HepG2 (cell line): Measurements from ENCODE around the gene FMNL1. TPM values are rescaled to one million over a fixed set of nuclear protein-coding genes. Genes with fewer than 3 reads are reported as not detected.

Source experiments
- AKNA ChIP-seq: sonication (generic); formaldehyde crosslinking; IDR thresholded peaks from 2 replicates; pipeline ENCODE4 v1.4.0; 2020; ENCODE audit warnings: missing genetic modification reagents, borderline replicate concordance
- ARID3A ChIP-seq: IDR thresholded peaks from 2 replicates; pipeline ENCODE4 v1.6.1; 2012; ENCODE audit warnings: low read depth, low read length, improper control_type of control experiment
- CCAR2 ChIP-seq: fragments of 200-400 bp; formaldehyde crosslinking; optimal IDR thresholded peaks from 2 replicates; pipeline ENCODE3; 2018; ENCODE audit warnings: low read depth, mild to moderate bottlenecking, low read length, moderate library complexity
- ELF1 ChIP-seq: sonication (generic); formaldehyde crosslinking; IDR thresholded peaks from 2 replicates; pipeline ENCODE4 v1.4.0; 2020; ENCODE audit warnings: missing genetic modification reagents
- HMG20B ChIP-seq: conservative IDR thresholded peaks from 2 replicates; pipeline ENCODE4 v1.6.1; 2016; ENCODE audit warnings: missing genetic modification reagents, missing compliant biosample characterization
- MXD3 ChIP-seq: IDR thresholded peaks from 2 replicates; pipeline ENCODE4 v1.6.1; 2016; ENCODE audit warnings: mild to moderate bottlenecking, missing biosample characterization, missing genetic modification reagents
- NFYC ChIP-seq: IDR thresholded peaks from 2 replicates; pipeline ENCODE4 v1.6.1; 2016; ENCODE audit warnings: missing genetic modification reagents, missing compliant biosample characterization
- POGK ChIP-seq: sonication (generic); formaldehyde crosslinking; conservative IDR thresholded peaks from 2 replicates; pipeline ENCODE4 v1.8.0; 2022; ENCODE audit warnings: mild to moderate bottlenecking, moderate library complexity, missing genetic modification reagents
- PRPF4 ChIP-seq: fragments of 200-400 bp; formaldehyde crosslinking; IDR thresholded peaks from 2 replicates; pipeline ENCODE4 v1.6.1; 2016; ENCODE audit warnings: low read length, low read depth; ENCODE audit not compliant: poor library complexity, severe bottlenecking
- SP140L ChIP-seq: sonication (generic); formaldehyde crosslinking; IDR thresholded peaks from 2 replicates; pipeline ENCODE4 v1.4.0; 2020; ENCODE audit warnings: missing genetic modification reagents, borderline replicate concordance
- SSRP1 ChIP-seq: IDR thresholded peaks from 2 replicates; pipeline ENCODE4 v1.6.1; 2016; ENCODE audit warnings: control low read depth
- ZNF513 ChIP-seq: sonication (generic); formaldehyde crosslinking; conservative IDR thresholded peaks from 2 replicates; pipeline ENCODE4 v1.5.0; 2020; ENCODE audit warnings: missing genetic modification reagents
- ZNF549 ChIP-seq: sonication (generic); formaldehyde crosslinking; IDR thresholded peaks from 2 replicates; pipeline ENCODE4 v1.5.0; 2020; ENCODE audit warnings: missing genetic modification reagents
- ZNF678 ChIP-seq: sonication (generic); formaldehyde crosslinking; IDR thresholded peaks from 2 replicates; pipeline ENCODE4 v1.4.0; 2020; ENCODE audit warnings: mild to moderate bottlenecking, missing genetic modification reagents
- ZNF703 ChIP-seq: sonication (generic); formaldehyde crosslinking; IDR thresholded peaks from 2 replicates; pipeline ENCODE4 v1.5.1; 2020; ENCODE audit warnings: missing genetic modification reagents, mild to moderate bottlenecking, moderate library complexity, borderline replicate concordance
- ZNF773 ChIP-seq: sonication (generic); formaldehyde crosslinking; IDR thresholded peaks from 2 replicates; pipeline ENCODE4 v1.4.0; 2020; ENCODE audit warnings: missing genetic modification reagents, borderline replicate concordance
- polyA plus RNA-seq, 8 experiments: library from polyadenylated mRNA; depleted of rRNA in 3 of 8; stranded (reverse) in 7 of 8; unstranded in 1 of 8; fragments of >200 nt; fragmentation: Illumina TruSeq in 4 of 8; extraction: Trizol in 4 of 8; gene quantifications; 2 replicates each; pipeline versions ENCODE4 v1.2.1 to v1.2.3, GENCODE V29; 2011 to 2016; ENCODE audit warnings: low read depth in 4 of 8, missing spikeins in 1 of 8, mixed read lengths in 1 of 8; ENCODE audit not compliant: insufficient read depth in 1 of 8
- total RNA-seq, 5 experiments: library from RNA; depleted of rRNA; stranded (reverse); fragments of >200 nt; fragmentation: Illumina TruSeq; extraction: Trizol; gene quantifications; 2 replicates each; pipeline ENCODE4 v1.2.3, GENCODE V29; 2016; ENCODE audit warnings: low read depth in 1 of 5
- TF ChIP-seq, protein P1 (sequence below): sonication (generic); IDR thresholded peaks from 2 replicates; pipeline ENCODE4 v1.6.1; 2016; ENCODE audit warnings: low read depth, borderline replicate concordance

The FMNL1 gene
- total and polyA plus RNA-seq, 2 of the 13 experiments (the other 11 are each of a cell fraction or from before 2014, with no cell fraction given): 0.53 to 0.70 TPM

DNA sequence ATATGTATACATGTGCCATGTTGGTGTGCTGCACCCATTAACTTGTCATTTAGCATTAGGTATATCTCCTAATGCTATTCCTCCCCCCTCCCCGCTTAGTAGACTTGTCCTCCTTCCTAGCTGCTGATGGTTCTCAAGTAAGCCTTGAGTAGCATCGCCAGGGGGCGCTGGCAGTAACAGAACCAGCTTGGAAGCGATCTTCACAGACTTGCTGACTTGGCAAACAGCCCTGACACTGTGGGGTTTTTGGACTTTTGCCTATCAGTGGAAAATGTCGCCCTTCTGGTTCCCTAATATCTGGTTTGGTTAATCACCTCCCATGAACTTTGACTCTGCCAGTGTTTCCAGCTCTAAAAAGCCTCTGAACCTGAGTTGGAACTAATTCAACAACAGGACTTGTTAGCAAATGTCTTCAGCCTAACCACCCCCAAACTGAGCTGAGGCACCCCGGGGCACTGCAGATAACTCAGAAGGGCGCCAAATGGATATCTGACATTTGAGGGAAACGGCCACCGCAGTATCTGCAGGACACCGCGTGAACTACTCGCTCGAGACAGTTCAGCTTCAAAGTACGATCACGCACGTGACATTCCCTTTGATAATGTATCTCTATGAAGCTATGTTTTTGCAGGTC, 55.6 kb downstream of the FMNL1 start (continued):
- no peak for TF ChIP-seq CCAR2
- TF ChIP-seq, protein P1, sequence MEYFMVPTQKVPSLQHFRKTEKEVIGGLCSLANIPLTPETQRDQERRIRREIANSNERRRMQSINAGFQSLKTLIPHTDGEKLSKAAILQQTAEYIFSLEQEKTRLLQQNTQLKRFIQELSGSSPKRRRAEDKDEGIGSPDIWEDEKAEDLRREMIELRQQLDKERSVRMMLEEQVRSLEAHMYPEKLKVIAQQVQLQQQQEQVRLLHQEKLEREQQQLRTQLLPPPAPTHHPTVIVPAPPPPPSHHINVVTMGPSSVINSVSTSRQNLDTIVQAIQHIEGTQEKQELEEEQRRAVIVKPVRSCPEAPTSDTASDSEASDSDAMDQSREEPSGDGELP: no peak
- TF ChIP-seq PRPF4: no peak
- no peak for TF ChIP-seq POGK (CRISPR knock-in tag)
- no peak for TF ChIP-seq MXD3 (CRISPR knock-in tag)
- no peak for TF ChIP-seq ARID3A
- peak; percentile 89 for TF ChIP-seq SSRP1 (CRISPR knock-in tag)
- no peak for TF ChIP-seq NFYC (CRISPR knock-in tag)
- no peak for TF ChIP-seq AKNA (CRISPR knock-in tag)
- 0 out of 2 replicates have a peak, but pooled peaks have one; percentile 22 for TF ChIP-seq ELF1 (CRISPR knock-in tag)
- TF ChIP-seq SP140L: no peak
- TF ChIP-seq ZNF703 (CRISPR knock-in tag): no peak
- 0 out of 2 replicates have a peak, but pooled peaks have one; percentile 31 for TF ChIP-seq HMG20B (CRISPR knock-in tag)
- no peak for TF ChIP-seq ZNF513 (CRISPR knock-in tag)
- TF ChIP-seq ZNF549 (CRISPR knock-in tag): no peak
- no peak for TF ChIP-seq ZNF678 (CRISPR knock-in tag)
- TF ChIP-seq ZNF773 (CRISPR knock-in tag): no peak
